ENCODE data around the gene PHPT1.
"Not testable (repeated sequence)": the region's sequence is repeated elsewhere in the genome, so short reads cannot be mapped to it uniquely, and the experiment has no call there.

Gene PHPT1

GRCh38 chr9:136849038-136849959 is at the start of gene PHPT1:
PHPT1 (plus strand) TSS chr9:136849409; CDS start chr9:136849431, 22 bp downstream.
- peak; percentile 94 for DNase-seq (ENCODE audit: low spot score)

- no peak for DNase-seq (ENCODE audit: low spot score)
Observed at GRCh38 chr9:136799854-136800657, 49.2 kb upstream of the PHPT1 start.

GRCh38 chr9:136802321-136802720 is 46.9 kb upstream of the PHPT1 start:
- DNase-seq (ENCODE audit: low spot score): no peak

DNA sequence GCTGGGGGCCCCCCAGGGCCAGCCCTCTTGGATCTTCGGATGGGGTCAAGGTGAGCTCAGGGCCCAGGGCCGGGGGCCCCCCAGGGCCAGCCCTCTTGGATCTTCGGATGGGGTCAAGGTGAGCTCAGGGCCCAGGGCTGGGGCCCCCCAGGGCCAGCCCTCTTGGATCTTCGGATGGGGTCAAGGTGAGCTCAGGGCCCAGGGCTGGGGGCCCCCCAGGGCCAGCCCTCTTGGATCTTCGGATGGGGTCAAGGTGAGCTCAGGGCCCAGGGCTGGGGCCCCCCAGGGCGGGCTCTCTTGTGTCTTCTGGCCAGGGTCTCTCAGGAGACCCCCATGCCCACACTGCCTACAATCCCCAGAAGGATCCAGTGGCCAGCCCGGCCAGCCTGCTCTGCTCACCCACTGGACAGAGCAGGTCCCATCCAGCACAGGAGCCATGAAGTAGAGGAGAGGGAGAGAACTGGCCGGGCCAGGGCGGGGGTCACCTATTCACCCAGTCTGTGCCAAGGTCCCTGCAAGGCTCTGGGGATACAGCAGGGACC is 46.1 kb upstream of the PHPT1 start:
- not testable (repeated sequence) for DNase-seq (ENCODE audit: low spot score)

- no peak for DNase-seq (ENCODE audit: low spot score)
Observed at GRCh38 chr9:136803551-136804508, 45.4 kb upstream of the PHPT1 start.

DNA sequence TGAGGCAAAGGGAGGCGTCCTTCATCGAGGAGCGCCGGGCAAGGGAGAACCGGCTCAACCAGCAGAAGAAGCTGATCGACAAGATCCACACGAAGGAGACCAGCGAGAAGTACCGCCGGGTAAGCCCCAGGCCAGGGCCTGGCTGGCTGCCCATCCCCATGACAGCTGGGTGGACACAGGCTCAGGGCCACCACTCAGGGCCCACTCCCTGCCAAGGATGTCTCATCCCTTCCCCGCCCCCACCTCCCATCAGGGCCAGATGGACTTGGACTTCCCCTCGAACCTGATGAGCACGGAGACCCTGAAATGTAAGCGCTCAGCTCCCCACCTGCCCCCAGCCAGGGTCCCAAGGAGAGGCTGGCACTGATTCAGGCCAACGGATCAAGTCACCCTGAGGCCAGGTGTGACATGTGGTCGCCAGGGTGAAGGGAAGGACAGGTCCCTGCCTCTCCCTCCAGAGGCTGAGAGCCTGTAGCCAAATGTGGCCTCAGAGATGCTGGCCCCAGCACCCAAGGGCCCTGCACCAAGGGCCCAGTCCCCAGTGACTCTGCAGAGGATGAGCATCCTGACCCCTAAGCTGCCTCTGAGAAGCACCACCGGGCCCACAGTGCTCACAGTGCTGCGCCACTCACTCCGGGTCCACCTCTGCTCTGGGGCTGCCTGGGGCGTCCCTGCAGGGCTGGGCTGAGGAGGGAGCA is 44.6 kb upstream of the PHPT1 start:
- no peak for DNase-seq (ENCODE audit: low spot score)

- no peak for DNase-seq (ENCODE audit: low spot score)
Observed at GRCh38 chr9:136805207-136805740, 43.9 kb upstream of the PHPT1 start.

DNA sequence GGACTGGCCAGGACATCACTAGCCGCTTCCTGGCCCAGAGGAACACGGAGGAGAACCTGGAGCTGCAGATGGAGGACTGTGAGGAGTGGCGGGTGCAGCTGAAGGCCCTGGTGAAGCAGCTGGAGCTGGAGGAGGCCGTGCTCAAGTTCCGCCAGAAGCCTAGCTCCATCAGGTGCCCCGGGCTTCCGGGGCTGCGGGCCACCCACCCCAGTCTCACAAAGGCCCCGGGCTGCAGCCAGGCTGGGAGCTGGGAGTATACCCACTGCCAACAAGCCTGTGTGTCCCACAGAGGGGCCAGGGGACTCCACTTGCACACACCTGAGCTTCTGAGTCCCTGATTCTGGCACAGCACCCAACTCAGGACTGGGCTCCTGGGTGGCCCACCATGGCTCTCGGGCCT is 43.1 kb upstream of the PHPT1 start:
- DNase-seq (ENCODE audit: low spot score): no peak

DNA sequence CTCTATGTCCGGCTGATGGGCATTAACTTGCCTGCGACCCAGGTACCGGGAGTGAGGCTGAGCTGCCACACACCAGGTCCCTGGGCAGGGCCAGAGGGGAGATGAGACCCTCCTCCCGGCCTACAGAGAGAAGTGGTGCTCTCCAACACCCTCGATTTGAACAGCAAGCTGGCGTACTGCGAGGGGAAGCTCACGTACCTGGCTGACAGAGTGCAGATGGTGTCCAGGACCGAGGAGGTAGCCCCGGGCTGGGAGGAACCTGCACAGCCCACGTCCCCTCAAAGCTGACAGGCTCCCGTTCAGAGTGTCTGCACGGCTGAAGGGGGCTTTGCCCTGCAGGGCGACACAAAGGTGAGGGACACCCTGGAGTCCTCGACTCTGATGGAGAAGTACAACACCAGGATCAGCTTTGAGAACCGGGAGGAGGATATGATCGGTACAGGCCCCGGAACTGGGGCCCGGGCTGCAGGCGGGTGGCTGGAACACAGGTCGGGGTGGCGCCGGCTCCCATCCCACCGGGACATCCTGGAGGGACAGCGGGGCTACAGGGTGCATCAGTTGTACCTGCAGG is 42.5 kb upstream of the PHPT1 start:
- DNase-seq (ENCODE audit: low spot score): no peak

- peak; percentile 71 for DNase-seq (ENCODE audit: low spot score)
Observed at GRCh38 chr9:136807281-136808074, 41.7 kb upstream of the PHPT1 start, which contains the start of gene RABL6. RABL6 (plus strand) TSS chr9:136807948; CDS start chr9:136808197, 249 bp downstream.

DNA sequence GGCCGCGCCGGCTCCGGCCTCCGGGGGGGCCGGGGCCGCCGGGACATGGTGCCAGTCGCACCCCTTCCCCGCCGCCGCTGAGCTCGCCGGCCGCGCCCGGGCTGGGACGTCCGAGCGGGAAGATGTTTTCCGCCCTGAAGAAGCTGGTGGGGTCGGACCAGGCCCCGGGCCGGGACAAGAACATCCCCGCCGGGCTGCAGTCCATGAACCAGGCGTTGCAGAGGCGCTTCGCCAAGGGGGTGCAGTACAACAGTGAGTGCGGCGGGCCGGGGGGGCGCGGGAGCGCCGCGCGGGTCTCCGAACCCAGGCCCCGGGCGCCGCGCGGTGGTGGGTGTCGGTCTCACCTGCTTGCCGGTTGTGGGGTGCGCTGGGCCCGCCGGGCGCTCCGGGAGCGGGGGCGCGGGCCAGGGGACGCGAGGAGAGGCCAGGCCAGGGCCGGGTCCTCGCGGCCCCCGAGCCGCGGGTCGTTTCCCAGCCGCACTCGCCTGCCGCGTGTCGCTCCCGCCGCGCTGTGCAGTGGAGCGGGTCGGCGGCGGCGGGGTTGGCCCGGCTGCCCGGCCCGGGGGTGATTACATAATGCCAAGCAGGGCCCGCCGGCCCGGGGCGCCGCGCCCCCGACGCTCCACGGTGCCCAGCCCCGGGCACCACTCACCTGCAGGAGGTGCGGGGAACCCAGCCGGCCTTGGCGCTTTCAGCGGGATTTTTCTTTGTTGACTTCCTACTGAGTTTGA is 41.0 kb upstream of the PHPT1 start:
- DNase-seq (ENCODE audit: low spot score): no peak

GRCh38 chr9:136808806-136809158 is 40.4 kb upstream of the PHPT1 start:
- peak; percentile 34 for DNase-seq (ENCODE audit: low spot score)

DNA sequence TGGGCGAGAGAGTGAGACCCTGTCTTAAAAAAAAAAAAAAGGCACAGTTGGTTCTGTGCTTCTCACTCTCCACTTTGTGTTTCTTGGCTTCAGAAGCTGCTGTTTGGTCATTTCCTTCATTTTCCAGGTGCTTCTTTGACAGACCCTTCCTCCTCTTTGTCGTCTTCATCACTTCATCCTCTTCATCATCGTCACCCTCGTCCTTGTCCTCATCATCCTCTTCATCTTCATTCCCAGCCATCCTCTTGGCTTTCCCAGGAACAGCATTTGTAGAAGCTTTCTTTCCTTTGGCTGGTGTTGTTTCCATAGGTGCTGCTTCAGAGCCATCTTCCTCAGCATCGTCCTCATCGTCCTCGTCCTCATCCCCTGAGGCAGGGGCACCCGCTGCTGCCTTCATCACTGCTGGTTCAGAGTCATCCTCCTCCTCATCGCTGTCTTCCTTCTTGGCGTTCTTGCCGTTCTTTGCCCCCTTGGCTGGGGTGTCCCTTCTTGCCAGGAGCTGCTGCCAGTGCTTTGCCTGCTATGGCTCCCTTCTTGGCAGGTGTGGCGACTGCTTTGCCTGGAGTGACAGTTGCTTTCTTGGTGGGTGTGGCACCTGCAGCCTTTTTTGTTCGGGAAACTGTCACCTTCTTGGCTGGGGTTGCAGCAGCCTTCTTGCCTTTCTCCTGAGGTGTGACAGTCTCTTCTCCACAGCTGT is 34.3 kb upstream of the PHPT1 start:
- no peak for DNase-seq (ENCODE audit: low spot score)

DNA sequence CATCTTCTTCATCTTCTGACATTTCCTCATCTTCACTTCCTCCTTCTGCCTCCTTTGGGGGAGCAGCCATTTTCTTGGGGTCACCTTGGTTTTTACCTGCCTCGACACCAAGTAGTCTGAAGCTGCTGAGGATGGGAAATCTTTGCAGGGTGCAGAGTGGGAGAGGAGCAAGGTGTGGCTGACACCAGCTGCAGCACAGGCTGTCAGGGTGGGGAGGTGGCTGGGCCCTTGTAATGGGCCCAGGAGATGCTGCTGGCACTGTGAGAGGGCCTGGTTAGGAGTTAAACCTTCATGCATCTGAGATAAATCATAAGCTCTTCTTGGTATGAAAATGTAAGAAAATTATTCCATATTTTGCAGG is 33.8 kb upstream of the PHPT1 start:
- DNase-seq (ENCODE audit: low spot score): no peak

GRCh38 chr9:136820971-136821825 is 28.0 kb upstream of the PHPT1 start:
- DNase-seq (ENCODE audit: low spot score): no peak

GRCh38 chr9:136821826-136822544 is 27.2 kb upstream of the PHPT1 start:
- DNase-seq (ENCODE audit: low spot score): no peak
